SKM-1 (cell line): ENCODE measurements around the gene GPALPP1.
"Not testable (repeated sequence)": the region's sequence is repeated elsewhere in the genome, so short reads cannot be mapped to it uniquely, and the experiment has no call there.

Source experiments
- DNase-seq: peaks from one replicate; lab custom pipeline; 2025; ENCODE audit not compliant: unreplicated experiment; lab: John Stamatoyannopoulos, UW

The GPALPP1 gene

GRCh38 chr13:44989071-44989889 is at the start of gene GPALPP1, which contains the start of gene NUFIP1:
TSS of gene GPALPP1 (plus strand) at chr13:44989538. CDS start at chr13:44989655, 117 bp downstream.
TSS of gene NUFIP1 (minus strand) at chr13:44989471. CDS start at chr13:44989436, 35 bp downstream.
- DNase-seq = peak; percentile 86

- DNase-seq = not testable (repeated sequence)
These were observed 45.9 kb upstream of the GPALPP1 start for GRCh38 chr13:44943411-44943810.

- DNase-seq = no peak
These were observed 38.2 kb upstream of the GPALPP1 start for GRCh38 chr13:44951184-44951583.

GRCh38 chr13:44952671-44953070 is 36.7 kb upstream of the GPALPP1 start:
- DNase-seq = no peak

GRCh38 chr13:44954224-44954623 is 35.1 kb upstream of the GPALPP1 start:
- no peak for DNase-seq

- no peak for DNase-seq
These were observed 33.9 kb upstream of the GPALPP1 start for GRCh38 chr13:44955406-44955805.

- no peak for DNase-seq
These were observed 27.3 kb upstream of the GPALPP1 start for GRCh38 chr13:44961997-44962396.

GRCh38 chr13:44967704-44968433 is 21.5 kb upstream of the GPALPP1 start:
- DNase-seq = no peak

GRCh38 chr13:44968434-44968815 is 20.9 kb upstream of the GPALPP1 start:
- DNase-seq = no peak

- peak; percentile 35 for DNase-seq
These were observed 19.5 kb upstream of the GPALPP1 start for GRCh38 chr13:44969551-44970484.

GRCh38 chr13:44971656-44972595 is 17.4 kb upstream of the GPALPP1 start:
- no peak for DNase-seq

- no peak for DNase-seq
These were observed 16.3 kb upstream of the GPALPP1 start for GRCh38 chr13:44972956-44973581.

GRCh38 chr13:44974056-44974793 is 15.1 kb upstream of the GPALPP1 start:
- DNase-seq = peak; percentile 30

GRCh38 chr13:44976196-44976595 is 13.1 kb upstream of the GPALPP1 start:
- no peak for DNase-seq

GRCh38 chr13:44976949-44977583 is 12.3 kb upstream of the GPALPP1 start:
- DNase-seq = no peak

GRCh38 chr13:44978328-44978727 is 11.0 kb upstream of the GPALPP1 start:
- no peak for DNase-seq

GRCh38 chr13:44989941-44990340 is 603 bp downstream of the GPALPP1 start:
- no peak for DNase-seq

GRCh38 chr13:45003417-45003816 is 14.1 kb downstream of the GPALPP1 start:
- no peak for DNase-seq
